H1 (cell line): ENCODE measurements around the gene SYNRG. TPM values are rescaled to one million over a fixed set of nuclear protein-coding genes. Genes with fewer than 3 reads are reported as not detected.

Source experiments
- PHF8 ChIP-seq: fragments of 200-600 bp; sonication (generic); conservative IDR thresholded peaks from 2 replicates; pipeline ENCODE4 v1.7.1; 2012; ENCODE audit warnings: low read depth, mild to moderate bottlenecking, inconsistent platforms, low read length, moderate library complexity
- polyA plus RNA-seq, 7 experiments: library from polyadenylated mRNA; depleted of rRNA in 3 of 7; stranded (reverse) in 5 of 7; unstranded in 2 of 7; fragments of >200 nt in 5 of 7; fragments of 200-250 nt in 2 of 7; gene quantifications; 1 replicate in 5 of 7; 2 replicates in 1 of 7; 4 replicates in 1 of 7; pipeline versions ENCODE4 v1.2.1 to v1.2.3, GENCODE V29; 2011 to 2013; ENCODE audit warnings: missing spikeins in 2 of 7, mixed read lengths in 2 of 7
- total RNA-seq: library from RNA; stranded (reverse); fragmentation: NEBNext Ultra II Directional; extraction: Animal tissue kit (Norgen Biotek cat#: 25700); gene quantifications from 2 replicates; pipeline ENCODE4 v1.2.1, GENCODE V29; 2021
- TF ChIP-seq, protein P1 (sequence below), 3 experiments: IDR thresholded peaks; 1 replicate in 2 of 3; 2 replicates in 1 of 3; pipeline versions ENCODE4 v1.5.1 to v1.6.1; 2011; ENCODE audit warnings: low read length in 3 of 3, mild to moderate bottlenecking in 3 of 3, inconsistent platforms in 2 of 3, low read depth in 1 of 3, moderate library complexity in 1 of 3; ENCODE audit not compliant: insufficient read depth in 1 of 3; ENCODE audit errors: control extremely low read depth in 1 of 3

SYNRG gene
- total and polyA plus RNA-seq, 2 of the 8 experiments (the other 6 are each of a cell fraction or from before 2014, with no cell fraction given) = 7.7 to 31.7 TPM

DNA sequence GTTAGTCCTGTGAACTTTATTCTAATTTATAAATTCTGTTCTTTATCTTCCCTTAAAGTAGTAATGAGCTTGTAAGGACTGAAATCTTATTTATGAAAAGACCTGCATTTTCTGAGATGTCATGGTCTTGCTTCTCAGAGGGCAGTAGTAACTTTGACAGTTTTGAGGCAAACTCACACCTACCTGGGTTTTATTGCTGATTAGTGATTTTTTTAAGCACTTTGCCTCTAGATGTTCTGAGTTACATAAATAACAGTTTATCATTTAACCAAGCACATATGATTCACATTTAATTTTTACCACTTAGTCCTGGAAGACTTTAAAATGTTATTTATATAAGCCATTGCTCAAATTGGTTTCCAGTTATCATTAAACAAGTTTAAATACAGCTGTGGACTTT lies 108.8 kb downstream of the SYNRG start (continued):
- TF ChIP-seq PHF8 = no peak
- TF ChIP-seq, protein P1, sequence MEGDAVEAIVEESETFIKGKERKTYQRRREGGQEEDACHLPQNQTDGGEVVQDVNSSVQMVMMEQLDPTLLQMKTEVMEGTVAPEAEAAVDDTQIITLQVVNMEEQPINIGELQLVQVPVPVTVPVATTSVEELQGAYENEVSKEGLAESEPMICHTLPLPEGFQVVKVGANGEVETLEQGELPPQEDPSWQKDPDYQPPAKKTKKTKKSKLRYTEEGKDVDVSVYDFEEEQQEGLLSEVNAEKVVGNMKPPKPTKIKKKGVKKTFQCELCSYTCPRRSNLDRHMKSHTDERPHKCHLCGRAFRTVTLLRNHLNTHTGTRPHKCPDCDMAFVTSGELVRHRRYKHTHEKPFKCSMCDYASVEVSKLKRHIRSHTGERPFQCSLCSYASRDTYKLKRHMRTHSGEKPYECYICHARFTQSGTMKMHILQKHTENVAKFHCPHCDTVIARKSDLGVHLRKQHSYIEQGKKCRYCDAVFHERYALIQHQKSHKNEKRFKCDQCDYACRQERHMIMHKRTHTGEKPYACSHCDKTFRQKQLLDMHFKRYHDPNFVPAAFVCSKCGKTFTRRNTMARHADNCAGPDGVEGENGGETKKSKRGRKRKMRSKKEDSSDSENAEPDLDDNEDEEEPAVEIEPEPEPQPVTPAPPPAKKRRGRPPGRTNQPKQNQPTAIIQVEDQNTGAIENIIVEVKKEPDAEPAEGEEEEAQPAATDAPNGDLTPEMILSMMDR (IDR thresholded peaks at IDR 0.05; ENCODE audit: control extremely low read depth in 1 of 3, insufficient read depth in 1 of 3, low read depth in 1 of 3, low read length in 3 of 3) = no peak
